Hepatocyte (in vitro differentiated cells): ENCODE measurements around the gene INSR. TPM values are rescaled to one million over a fixed set of nuclear protein-coding genes. Genes with fewer than 3 reads are reported as not detected.

ENCODE experiments used
- DNase-seq: peaks from one replicate; pipeline ENCODE4 v3.0.0-alpha.2; 2016; ENCODE audit warnings: low spot score
- H2AFZ ChIP-seq: fragments of 200-600 bp; sonication (generic); 2 replicates; pipeline ENCODE4 v1.6.0; 2016; ENCODE audit warnings: antibody characterized with exemption, mild to moderate bottlenecking
- H3K27ac ChIP-seq: fragments of 200-600 bp; sonication (generic); 2 replicates; pipeline ENCODE4 v1.5.1; 2016; ENCODE audit warnings: mild to moderate bottlenecking
- H3K27me3 ChIP-seq: fragments of 200-600 bp; sonication (generic); 2 replicates; pipeline ENCODE4 v1.6.1; 2016
- H3K36me3 ChIP-seq: fragments of 200-600 bp; sonication (generic); replicated peaks from 2 replicates; pipeline ENCODE4 v1.5.1; 2016; ENCODE audit warnings: low read depth; ENCODE audit not compliant: insufficient read depth
- H3K4me1 ChIP-seq: fragments of 200-600 bp; sonication (generic); 2 replicates; pipeline ENCODE4 v1.5.1; 2016; ENCODE audit warnings: mild to moderate bottlenecking, moderate library complexity; ENCODE audit not compliant: insufficient read depth
- H3K4me2 ChIP-seq: fragments of 200-600 bp; sonication (generic); 2 replicates; pipeline ENCODE4 v1.6.0; 2016
- H3K4me3 ChIP-seq: fragments of 200-600 bp; sonication (generic); 2 replicates; pipeline ENCODE4 v1.5.1; 2016; ENCODE audit warnings: mild to moderate bottlenecking
- H3K79me2 ChIP-seq: fragments of 200-600 bp; sonication (generic); 2 replicates; pipeline ENCODE4 v1.6.0; 2017; ENCODE audit warnings: mild to moderate bottlenecking
- H3K9me2 ChIP-seq: fragments of 200-600 bp; sonication (generic); replicated peaks from 2 replicates; pipeline ENCODE4 v1.6.0; 2017; ENCODE audit warnings: mild to moderate bottlenecking; ENCODE audit not compliant: insufficient read depth
- H3K9me3 ChIP-seq: fragments of 200-600 bp; sonication (generic); 2 replicates; pipeline ENCODE4 v1.5.1; 2016; ENCODE audit warnings: low read depth, mild to moderate bottlenecking
- H4K20me1 ChIP-seq: fragments of 200-600 bp; sonication (generic); 2 replicates; pipeline ENCODE4 v1.6.0; 2016; ENCODE audit warnings: mild to moderate bottlenecking; ENCODE audit not compliant: insufficient read depth, poor library complexity, severe bottlenecking
- EZH2 ChIP-seq: fragments of 200-600 bp; sonication (generic); IDR thresholded peaks from 2 replicates; pipeline ENCODE4 v1.6.1; 2016; ENCODE audit warnings: antibody characterized with exemption, mild to moderate bottlenecking, borderline replicate concordance
- EZH2phosphoT487 ChIP-seq: fragments of 200-600 bp; sonication (generic); IDR thresholded peaks from one replicate; pipeline ENCODE4 v1.6.1; 2018; ENCODE audit warnings: antibody characterized with exemption, mild to moderate bottlenecking, low read depth, moderate library complexity; ENCODE audit not compliant: unreplicated experiment, severe bottlenecking
- WGBS: methylation state at CpG from one replicate; pipeline ENCODE4 v1.1.6; 2016; ENCODE audit warnings: low lambda C conversion rate; ENCODE audit errors: missing lambda C conversion rate; 5-methylcytosine and 5-hydroxymethylcytosine counted together
- polyA plus RNA-seq: library from polyadenylated mRNA; unstranded; fragments of >200 nt; fragmentation: Nextera tagmentation; extraction: Ambion mirVana; gene quantifications from 2 replicates; pipeline ENCODE4 v1.2.1, GENCODE V29; 2016
- total RNA-seq: library from RNA; depleted of rRNA; stranded (reverse); fragments of >200 nt; gene quantifications from 2 replicates; pipeline ENCODE4 v1.2.3, GENCODE V29; 2014
- TF ChIP-seq, protein P1 (sequence below): fragments of 200-600 bp; sonication (generic); IDR thresholded peaks from 2 replicates; pipeline ENCODE4 v1.5.1; 2016; ENCODE audit warnings: antibody characterized with exemption, mild to moderate bottlenecking; ENCODE audit not compliant: poor library complexity

The INSR gene
- total and polyA plus RNA-seq, 2 experiments from 2014 or later, result 17.0 to 59.0 TPM

GRCh38 chr19:7112675-7113074, 181.5 kb downstream of the INSR start:
- WGBS, result 97% methylated on average over 4 of the region's 4 CpGs
- no peaks in the 10 kb centered on the region for H3K27me3 ChIP-seq
- TF ChIP-seq, protein P1, sequence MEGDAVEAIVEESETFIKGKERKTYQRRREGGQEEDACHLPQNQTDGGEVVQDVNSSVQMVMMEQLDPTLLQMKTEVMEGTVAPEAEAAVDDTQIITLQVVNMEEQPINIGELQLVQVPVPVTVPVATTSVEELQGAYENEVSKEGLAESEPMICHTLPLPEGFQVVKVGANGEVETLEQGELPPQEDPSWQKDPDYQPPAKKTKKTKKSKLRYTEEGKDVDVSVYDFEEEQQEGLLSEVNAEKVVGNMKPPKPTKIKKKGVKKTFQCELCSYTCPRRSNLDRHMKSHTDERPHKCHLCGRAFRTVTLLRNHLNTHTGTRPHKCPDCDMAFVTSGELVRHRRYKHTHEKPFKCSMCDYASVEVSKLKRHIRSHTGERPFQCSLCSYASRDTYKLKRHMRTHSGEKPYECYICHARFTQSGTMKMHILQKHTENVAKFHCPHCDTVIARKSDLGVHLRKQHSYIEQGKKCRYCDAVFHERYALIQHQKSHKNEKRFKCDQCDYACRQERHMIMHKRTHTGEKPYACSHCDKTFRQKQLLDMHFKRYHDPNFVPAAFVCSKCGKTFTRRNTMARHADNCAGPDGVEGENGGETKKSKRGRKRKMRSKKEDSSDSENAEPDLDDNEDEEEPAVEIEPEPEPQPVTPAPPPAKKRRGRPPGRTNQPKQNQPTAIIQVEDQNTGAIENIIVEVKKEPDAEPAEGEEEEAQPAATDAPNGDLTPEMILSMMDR, result no peak
- TF ChIP-seq EZH2 (no peak), EZH2phosphoT487 (no peak)

DNA sequence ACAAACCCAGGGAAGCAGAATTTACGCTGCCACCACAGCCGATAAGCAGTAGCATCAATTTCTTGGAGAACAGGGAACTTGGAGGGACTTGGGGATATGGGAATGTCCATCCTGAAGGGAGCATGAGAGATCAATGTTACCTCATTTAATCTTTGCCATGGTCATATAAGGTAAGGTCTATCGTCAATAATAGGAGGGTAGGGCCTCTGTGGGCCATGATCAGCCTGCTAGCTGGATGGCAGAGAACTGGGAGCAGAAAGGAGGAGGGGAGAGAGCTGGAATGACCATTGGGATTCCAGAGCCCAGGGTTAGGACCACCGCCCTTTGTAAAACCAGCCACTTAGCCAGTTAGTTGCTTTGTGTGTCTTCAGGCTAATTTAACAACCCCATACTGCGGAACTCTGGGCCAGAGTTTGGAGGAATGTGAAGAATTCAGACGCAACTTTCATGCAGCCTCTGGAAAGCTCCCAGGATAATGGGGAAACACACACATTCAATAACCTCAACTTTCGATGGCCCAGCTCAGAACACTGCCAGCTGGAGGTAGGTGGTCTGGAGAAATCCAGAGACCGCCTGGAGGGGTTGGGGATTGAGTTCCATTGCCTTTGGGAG, 184.4 kb downstream of the INSR start:
- no peaks in the 10 kb centered on the region for H4K20me1 ChIP-seq
- no peak for TF ChIP-seq EZH2
- H3K27ac ChIP-seq, result no peak overlapping the region
- H3K4me2 ChIP-seq, result no peak overlapping the region
- no peaks in the 10 kb centered on the region for H3K4me1 ChIP-seq
- H3K79me2 ChIP-seq, result no peaks in the 10 kb centered on the region
- DNase-seq, result no peak
- no peak overlapping the region for H2AFZ ChIP-seq
- no peaks in the 10 kb centered on the region for H3K27me3 ChIP-seq
- no peaks in the 10 kb centered on the region for H3K36me3 ChIP-seq
- no peaks in the 10 kb centered on the region for H3K9me3 ChIP-seq
- 66% methylated on average over 8 of the region's 8 CpGs for WGBS
- H3K9me2 ChIP-seq, result no peaks in the 10 kb centered on the region
- no peak overlapping the region for H3K4me3 ChIP-seq

More at GRCh38 chr19:7112675-7113074, 181.5 kb downstream of the INSR start:
- Histone ChIP-seq H3K9me3 (no peaks in the 10 kb centered on the region), H3K27ac (no peak overlapping the region), H2AFZ (no peak overlapping the region), H3K4me1 (no peaks in the 10 kb centered on the region), H3K36me3 (no peaks in the 10 kb centered on the region), H4K20me1 (no peaks in the 10 kb centered on the region), H3K79me2 (no peaks in the 10 kb centered on the region), H3K9me2 (no peaks in the 10 kb centered on the region), H3K4me2 (no peak overlapping the region), H3K4me3 (no peak overlapping the region)
- no peak for DNase-seq

DNA sequence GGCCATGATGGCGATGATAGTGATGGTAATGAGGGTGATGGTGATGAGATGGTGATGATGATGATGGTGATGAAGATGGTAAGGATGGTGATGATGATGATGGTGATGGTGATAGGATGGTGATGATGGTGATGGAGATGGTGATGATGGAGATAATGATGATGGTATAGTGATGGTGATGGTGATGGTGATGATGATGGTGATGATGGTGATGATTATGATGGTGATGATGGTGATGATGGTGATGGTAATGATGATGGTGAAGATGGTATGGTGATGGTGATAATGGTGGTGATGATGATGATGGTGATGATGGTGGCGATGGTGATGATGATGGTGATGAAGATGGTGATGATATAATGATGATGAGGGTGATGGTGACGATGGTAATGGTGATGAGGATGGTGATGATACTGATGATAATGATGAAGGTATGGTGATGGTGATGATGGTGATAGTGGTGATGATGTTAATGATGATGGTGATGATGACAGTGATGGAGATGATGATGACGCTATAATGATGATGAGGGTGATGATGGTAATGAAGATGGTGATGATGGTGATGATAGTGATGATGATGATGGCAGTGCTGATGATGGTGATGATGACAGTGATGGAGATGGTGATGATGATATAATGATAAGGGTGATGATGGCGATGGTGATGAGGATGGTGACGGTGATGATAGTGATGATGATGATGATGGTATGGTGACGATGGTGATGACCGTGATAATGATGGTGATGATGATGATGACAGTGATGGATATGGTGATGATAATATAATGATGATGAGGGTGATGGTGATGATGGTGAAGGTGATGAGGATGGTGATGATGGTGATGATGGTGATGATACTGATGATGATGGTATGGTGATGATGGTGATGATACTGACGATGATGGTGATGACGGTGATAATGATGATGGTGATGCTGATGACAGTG, 187.2 kb downstream of the INSR start:
- H3K27ac ChIP-seq, result no peak overlapping the region
- no peaks in the 10 kb centered on the region for H3K9me3 ChIP-seq
- no peaks in the 10 kb centered on the region for H4K20me1 ChIP-seq
- H3K4me3 ChIP-seq, result no peak overlapping the region
- H3K4me1 ChIP-seq, result no peaks in the 10 kb centered on the region
- no peaks in the 10 kb centered on the region for H3K79me2 ChIP-seq
- H3K36me3 ChIP-seq, result no peaks in the 10 kb centered on the region
- 87% methylated on average over 10 of the region's 10 CpGs for WGBS
- H3K27me3 ChIP-seq, result no peaks in the 10 kb centered on the region
- H2AFZ ChIP-seq, result no peak overlapping the region
- DNase-seq, result no peak
- H3K4me2 ChIP-seq, result no peak overlapping the region
- no peak for TF ChIP-seq EZH2
- no peaks in the 10 kb centered on the region for H3K9me2 ChIP-seq

DNA sequence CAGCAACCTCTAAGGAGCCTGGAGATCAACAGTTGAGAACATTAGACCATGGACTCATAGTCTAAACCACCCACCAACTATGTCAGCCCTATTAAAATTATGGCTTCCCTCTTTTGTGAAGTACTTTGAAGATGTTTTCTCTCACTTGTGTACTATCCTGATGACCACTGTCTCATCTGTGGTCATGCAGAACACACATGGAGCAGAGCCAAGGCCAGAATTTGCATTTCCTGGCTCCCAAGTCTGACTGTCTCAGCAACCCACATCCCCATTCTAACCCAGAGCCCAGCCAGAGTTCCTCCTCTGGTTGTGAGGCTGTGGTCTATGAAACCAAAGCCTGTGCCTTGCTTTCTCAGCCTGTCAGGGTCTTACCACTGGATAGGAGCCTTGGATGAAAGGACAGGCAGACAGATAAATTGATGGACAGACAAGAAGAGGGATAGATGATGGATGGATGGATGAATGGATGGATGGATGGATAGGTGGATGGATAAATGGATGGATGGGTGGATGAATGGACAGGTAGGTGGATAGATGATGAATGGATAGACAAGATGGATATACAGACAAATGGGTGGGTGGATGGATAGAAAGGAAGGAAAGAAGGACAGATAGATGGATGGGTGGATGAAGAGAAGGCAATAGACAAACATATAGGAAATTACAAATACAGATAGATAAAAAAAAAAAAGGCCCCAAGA, 189.3 kb downstream of the INSR start:
- Histone ChIP-seq H2AFZ (no peak overlapping the region), H3K79me2 (no peaks in the 10 kb centered on the region), H3K4me3 (no peak overlapping the region), H3K36me3 (no peaks in the 10 kb centered on the region), H3K4me1 (peaks cover 5% of the 10 kb centered on the region), H3K27me3 (no peaks in the 10 kb centered on the region), H3K27ac (no peak overlapping the region), H3K9me2 (no peaks in the 10 kb centered on the region), H3K4me2 (no peak overlapping the region), H4K20me1 (no peaks in the 10 kb centered on the region), H3K9me3 (no peaks in the 10 kb centered on the region)
- no peak for DNase-seq
- TF ChIP-seq, protein P1, result no peak
- no peak for TF ChIP-seq EZH2phosphoT487
- TF ChIP-seq EZH2, result no peak
